Esophagus squamous epithelium (tissue), 4 donors: ENCODE measurements around the gene EBF4.

Experiments used
- POLR2A ChIP-seq, 4 donors: fragments of 450-650 bp; IDR thresholded peaks; one replicate each; pipeline ENCODE4 v1.6.1; 2017; ENCODE audit warnings: antibody characterized with exemption in 4 of 4, mild to moderate bottlenecking in 4 of 4, moderate library complexity in 3 of 4
- TF ChIP-seq, protein P1 (sequence below), 6 experiments: fragments of 450-650 bp in 4 of 6; fragments of 200-600 bp in 2 of 6; sonication (generic) in 2 of 6; IDR thresholded peaks; one replicate each; pipeline ENCODE4 v1.5.1; 2016 to 2019; ENCODE audit warnings: antibody characterized with exemption in 6 of 6, mild to moderate bottlenecking in 4 of 6, moderate library complexity in 4 of 6

DNA sequence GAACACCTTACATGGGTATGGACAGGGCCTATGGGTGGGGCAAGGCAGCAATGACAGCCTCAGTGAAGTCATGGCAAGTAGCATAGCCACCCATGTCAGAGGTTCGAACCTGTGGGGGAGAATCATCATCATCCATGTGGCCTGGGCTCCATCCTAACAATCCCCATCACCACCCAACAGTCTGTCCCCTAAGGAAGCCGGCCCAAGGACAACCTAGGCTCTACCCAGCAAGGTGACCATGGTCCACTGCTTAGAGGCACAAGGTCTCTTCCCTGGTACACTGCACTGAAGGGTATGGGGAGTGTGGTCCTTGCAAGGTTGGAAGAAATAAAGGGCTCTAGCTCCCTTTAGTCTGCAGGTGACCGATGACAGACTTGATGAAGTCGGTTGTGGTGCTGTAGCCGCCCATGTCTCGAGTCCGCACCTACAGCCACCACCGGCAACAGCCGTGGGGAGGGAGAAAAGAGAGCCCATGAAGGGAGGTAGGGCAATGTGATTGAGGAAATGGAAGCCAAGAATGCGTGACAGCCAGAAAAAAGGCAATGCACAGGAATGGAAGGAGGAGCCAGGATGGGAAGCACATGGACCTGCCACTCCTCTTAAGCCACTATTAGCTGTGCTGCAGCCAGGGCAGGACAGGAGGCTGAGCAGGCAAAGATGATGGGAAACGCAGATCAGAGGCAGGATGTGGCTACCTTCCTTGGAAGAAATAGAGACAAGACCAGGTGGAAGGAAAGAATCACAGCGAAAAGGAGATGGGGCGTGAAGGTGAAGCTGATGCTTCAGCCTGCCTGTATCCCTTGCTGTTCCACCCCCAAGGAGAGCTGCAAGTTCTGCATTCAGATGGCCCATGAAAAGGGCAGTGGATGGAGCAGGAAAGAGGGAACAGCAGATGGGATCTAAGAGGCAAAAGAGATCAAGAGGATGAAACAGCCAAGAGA lies 33.9 kb upstream of the EBF4 start:
- TF ChIP-seq, protein P1, sequence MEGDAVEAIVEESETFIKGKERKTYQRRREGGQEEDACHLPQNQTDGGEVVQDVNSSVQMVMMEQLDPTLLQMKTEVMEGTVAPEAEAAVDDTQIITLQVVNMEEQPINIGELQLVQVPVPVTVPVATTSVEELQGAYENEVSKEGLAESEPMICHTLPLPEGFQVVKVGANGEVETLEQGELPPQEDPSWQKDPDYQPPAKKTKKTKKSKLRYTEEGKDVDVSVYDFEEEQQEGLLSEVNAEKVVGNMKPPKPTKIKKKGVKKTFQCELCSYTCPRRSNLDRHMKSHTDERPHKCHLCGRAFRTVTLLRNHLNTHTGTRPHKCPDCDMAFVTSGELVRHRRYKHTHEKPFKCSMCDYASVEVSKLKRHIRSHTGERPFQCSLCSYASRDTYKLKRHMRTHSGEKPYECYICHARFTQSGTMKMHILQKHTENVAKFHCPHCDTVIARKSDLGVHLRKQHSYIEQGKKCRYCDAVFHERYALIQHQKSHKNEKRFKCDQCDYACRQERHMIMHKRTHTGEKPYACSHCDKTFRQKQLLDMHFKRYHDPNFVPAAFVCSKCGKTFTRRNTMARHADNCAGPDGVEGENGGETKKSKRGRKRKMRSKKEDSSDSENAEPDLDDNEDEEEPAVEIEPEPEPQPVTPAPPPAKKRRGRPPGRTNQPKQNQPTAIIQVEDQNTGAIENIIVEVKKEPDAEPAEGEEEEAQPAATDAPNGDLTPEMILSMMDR (IDR thresholded peaks at IDR 0.05): no peak
- TF ChIP-seq POLR2A (IDR thresholded peaks at IDR 0.05): no peak
